ENCODE data around the gene CCDC68. TPM values are rescaled to one million over a fixed set of nuclear protein-coding genes. Genes with fewer than 3 reads are reported as not detected.
A peak's percentile ranks its signal among the peaks of the same experiment; 100 is the strongest.
"Not testable (repeated sequence)": the region's sequence is repeated elsewhere in the genome, so short reads cannot be mapped to it uniquely, and the experiment has no call there.

Gene CCDC68
- total RNA-seq, 2 donors from 2014 or later: 0.74 TPM; not detected in 1

DNA sequence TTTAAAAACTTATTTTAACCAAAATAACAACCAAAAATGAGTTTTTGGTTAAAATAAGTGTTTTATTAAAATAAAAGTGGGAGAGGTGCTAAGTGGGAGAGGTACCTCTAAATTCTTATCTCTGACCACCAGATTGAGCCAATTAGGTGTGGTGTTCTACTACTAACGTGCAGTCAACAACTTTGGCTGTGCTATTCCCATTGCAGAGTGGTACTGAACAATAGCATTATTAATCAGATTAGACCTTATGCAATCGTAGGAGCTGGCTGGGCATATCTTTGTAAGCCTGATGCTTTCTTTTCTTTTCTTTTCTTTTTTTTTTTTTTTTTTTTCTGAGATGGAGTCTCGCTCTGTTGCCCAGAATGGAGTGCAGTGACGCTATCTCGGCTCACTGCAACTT is 92.1 kb downstream of the CCDC68 start:
- Mint-ChIP-seq H3K36me3 (peaks cover 5% of the 10 kb centered on the region), H3K27ac (no peak overlapping the region), H3K9me3 (no peaks in the 10 kb centered on the region), H3K27me3 (no peaks in the 10 kb centered on the region), H3K4me1 (ENCODE audit: low read depth in 2 of 2) (peaks cover 9 to 10% of the 10 kb centered on the region in 2 donors), H3K4me3 (no peak overlapping the region)
- ATAC-seq (no peak), DNase-seq (ENCODE audit: low spot score) (no peak)

DNA sequence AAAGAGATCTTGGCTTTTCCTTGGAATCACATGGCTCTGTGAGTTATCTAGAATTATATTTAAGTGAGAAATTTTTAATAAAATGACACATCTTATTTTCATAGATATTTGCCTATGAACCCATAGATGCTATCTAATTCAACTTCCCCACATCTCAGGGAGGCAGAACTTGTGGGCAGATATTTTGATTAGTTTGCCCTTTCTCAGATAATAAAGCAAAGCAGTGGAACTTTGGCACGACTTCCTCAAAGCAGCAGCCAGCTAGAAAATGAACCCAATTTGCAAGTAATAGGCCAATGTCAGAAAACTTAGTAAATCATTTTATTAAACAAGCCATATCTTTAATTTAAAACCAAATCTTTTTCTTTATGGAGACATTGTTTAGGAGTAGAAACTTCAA is 98.3 kb downstream of the CCDC68 start:
- Mint-ChIP-seq H3K4me1 (ENCODE audit: low read depth in 2 of 2) (peaks cover 15 to 17% of the 10 kb centered on the region in 2 donors), H3K4me3 (no peak overlapping the region), H3K36me3 (no peaks in the 10 kb centered on the region), H3K27me3 (no peaks in the 10 kb centered on the region), H3K27ac (peak overlapping the region in 1 of 2 donors; percentile 51), H3K9me3 (no peaks in the 10 kb centered on the region)
- ATAC-seq: no peak
- no peak for DNase-seq (ENCODE audit: low spot score)

DNA sequence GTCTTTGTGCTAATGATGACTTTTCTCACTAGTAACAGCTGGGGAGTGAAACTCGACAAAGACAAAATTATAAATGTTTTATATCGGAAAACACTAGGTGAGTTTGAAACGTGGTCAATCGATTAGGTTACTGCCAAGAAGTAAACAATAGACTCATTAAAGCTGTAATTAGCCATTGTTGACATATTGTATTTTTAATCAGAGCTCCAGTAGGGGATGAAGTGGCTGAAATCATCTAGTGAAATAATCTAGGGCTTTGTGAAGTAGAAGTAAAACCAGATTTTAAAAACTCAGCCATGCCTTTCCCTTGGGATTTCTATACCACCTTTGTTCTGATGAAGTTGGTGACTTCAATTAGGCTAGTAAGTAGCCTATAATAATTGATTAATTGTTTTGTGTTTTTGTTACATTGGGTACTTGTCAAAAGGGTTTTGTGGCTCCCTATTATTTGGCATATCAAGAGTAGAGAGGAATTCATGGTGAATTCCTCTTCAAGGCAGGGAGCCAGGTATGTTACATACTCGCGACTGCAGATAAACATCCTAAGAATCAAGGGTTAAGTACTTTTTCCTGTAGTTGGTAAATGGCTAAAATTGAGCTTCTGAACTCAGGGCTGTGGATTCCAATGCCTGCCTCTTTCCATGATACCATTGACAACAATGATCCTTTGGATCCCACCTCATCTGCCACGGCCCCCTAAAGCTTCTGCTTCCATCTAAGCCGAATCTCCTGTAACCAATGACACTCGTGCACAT is 99.4 kb downstream of the CCDC68 start:
- Mint-ChIP-seq H3K27ac (no peak overlapping the region), H3K27me3 (no peaks in the 10 kb centered on the region), H3K36me3 (no peaks in the 10 kb centered on the region), H3K4me1 (ENCODE audit: low read depth in 2 of 2) (peaks cover 16 to 18% of the 10 kb centered on the region in 2 donors), H3K4me3 (no peak overlapping the region), H3K9me3 (no peaks in the 10 kb centered on the region)
- DNase-seq (ENCODE audit: low spot score): no peak
- no peak for ATAC-seq

DNA sequence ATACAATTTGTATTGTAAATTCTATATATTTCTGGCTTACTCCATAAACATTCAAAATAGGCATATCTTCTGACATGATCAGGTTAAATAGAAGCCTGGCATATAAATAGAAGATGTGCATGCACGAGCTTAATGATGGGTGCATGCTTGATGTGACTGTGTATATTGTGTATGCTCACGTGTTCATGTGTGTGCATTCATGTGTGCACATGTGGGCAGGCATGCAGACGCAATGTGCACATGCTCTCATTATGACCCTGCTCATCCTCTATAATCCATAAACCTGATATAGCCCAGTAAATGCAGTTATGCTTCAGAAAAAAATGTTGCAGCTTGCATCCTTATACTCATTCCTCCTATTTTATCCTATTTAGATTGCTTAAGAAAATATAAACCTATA is 101.8 kb downstream of the CCDC68 start:
- no peaks in the 10 kb centered on the region for H3K9me3 Mint-ChIP-seq
- H3K4me3 Mint-ChIP-seq: no peak overlapping the region
- H3K36me3 Mint-ChIP-seq: no peaks in the 10 kb centered on the region
- ATAC-seq: no peak
- H3K4me1 Mint-ChIP-seq (ENCODE audit: low read depth in 2 of 2): peaks cover 24 to 33% of the 10 kb centered on the region in 2 donors
- H3K27ac Mint-ChIP-seq: no peak overlapping the region
- DNase-seq (ENCODE audit: low spot score): no peak
- H3K27me3 Mint-ChIP-seq: no peaks in the 10 kb centered on the region

DNA sequence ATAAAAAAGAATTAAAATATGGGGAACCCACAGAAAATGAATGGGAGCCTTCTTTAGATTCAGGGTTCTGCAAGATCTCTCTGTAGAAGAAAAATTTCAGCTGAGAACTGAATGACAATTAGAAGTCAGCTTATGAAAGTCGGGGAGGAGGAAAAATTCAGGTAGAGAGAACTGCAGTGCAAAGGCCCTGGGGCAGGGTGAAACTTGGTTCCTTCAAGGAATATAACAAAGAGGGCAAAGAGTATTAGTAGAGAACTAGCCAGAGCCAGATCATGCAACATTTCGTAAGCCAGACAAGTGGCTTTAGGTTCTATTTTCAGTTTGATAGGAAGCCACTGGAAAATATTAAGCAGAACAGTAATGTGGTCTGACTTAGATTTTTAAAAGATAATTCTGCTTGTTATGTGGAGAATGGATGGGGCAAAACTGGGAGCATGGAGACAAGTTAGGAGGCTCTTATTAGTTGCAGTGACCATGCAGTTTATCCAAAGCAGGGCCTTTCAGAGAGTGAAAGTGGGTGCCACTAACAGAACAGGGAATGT is 103.1 kb downstream of the CCDC68 start:
- peak in 1 of 2 donors; percentile 55 for ATAC-seq
- DNase-seq (ENCODE audit: low spot score): no peak
- Mint-ChIP-seq H3K9me3 (no peaks in the 10 kb centered on the region), H3K4me3 (no peak overlapping the region), H3K27ac (peak overlapping the region in 1 of 2 donors; percentile 23), H3K4me1 (ENCODE audit: low read depth in 2 of 2) (peaks cover 25 to 38% of the 10 kb centered on the region in 2 donors), H3K36me3 (no peaks in the 10 kb centered on the region), H3K27me3 (no peaks in the 10 kb centered on the region)

DNA sequence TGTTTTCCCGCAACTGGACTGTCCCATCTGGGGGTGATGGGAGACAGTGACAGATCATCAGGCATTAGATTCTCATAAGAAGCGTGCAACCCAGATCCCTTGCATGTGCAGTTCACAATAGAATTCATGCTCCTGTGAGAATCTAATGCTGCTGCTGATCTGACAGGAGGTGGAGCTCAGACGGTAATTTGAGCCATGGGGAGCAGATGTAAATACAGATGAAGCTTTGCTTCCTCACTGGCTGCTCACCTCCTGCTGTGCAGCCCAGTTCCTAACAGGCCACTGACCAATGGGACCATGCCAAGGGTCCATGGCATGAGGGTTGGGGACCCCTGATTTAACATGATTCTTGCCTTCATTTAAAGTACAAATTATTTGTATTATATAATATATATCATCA is 104.2 kb downstream of the CCDC68 start:
- H3K36me3 Mint-ChIP-seq; H3K27ac Mint-ChIP-seq; ATAC-seq; DNase-seq (ENCODE audit: low spot score); H3K9me3 Mint-ChIP-seq; H3K27me3 Mint-ChIP-seq; H3K4me3 Mint-ChIP-seq: not testable (repeated sequence)
- peaks cover 20 to 33% of the 10 kb centered on the region in 2 donors for H3K4me1 Mint-ChIP-seq (ENCODE audit: low read depth in 2 of 2)

DNA sequence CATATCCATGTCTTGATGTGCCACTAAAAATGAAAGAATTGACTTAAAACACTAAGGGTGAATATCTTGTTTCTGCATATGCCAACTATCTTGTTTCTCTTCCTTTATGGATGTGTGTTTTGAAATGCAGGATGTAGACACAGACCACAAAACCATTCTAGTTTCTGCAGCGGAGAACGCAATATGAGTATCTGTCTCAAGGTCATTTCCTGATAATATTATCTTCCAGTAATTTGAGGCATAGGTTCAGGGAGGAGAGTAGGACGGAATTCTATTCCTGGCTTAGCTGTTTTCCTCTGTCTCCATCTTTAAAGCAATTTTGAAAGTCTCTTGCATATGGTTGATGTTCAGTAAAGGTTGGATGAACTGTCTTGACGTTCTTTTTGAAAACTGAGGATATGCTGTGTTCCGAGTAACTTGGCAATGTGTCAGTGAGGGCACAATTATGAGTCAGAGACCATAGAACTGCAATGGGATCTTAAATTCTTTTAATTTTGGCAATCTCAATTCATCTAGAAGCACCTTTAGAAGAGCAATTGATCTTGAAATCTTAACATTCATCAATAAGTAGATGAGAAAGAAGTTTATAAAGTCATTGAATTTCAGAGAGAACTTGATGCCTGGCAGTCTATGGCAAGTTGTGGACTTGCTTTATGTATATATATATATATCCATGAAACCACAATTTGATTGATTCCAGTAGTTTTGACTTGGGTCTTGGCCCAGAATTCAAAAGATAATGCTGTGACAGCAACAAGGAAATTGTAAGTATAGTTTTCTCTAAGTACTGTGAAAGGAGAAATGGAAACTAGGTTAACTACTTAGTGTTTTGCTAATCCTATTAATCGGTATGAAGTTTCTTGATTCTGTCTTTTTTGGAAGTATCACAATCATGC is 106.2 kb downstream of the CCDC68 start:
- DNase-seq (ENCODE audit: low spot score) (no peak), ATAC-seq (peak; percentile 78 to 91)
- Mint-ChIP-seq H3K4me1 (ENCODE audit: low read depth in 2 of 2) (peaks cover 20 to 33% of the 10 kb centered on the region in 2 donors), H3K9me3 (no peaks in the 10 kb centered on the region), H3K27ac (peak overlapping the region; percentile 76 to 81), H3K36me3 (no peaks in the 10 kb centered on the region), H3K27me3 (no peaks in the 10 kb centered on the region), H3K4me3 (peak overlapping the region; percentile 75)

Other genes starting within 250 kb of the CCDC68 start
- 1 to 10 TPM; 1.5 to 1.6 TPM for gene RAB27B, start 131.0 kb downstream of the CCDC68 start, total RNA-seq

Data from natural killer cell treated with Interleukin-12 subunit alpha and Interleukin-12 subunit beta and Interleukin-15 and Interleukin-18, amount 100 ng/mL, for 72 hours (primary cell).